Measurements from ENCODE around the gene USP10.

USP10 gene

DNA sequence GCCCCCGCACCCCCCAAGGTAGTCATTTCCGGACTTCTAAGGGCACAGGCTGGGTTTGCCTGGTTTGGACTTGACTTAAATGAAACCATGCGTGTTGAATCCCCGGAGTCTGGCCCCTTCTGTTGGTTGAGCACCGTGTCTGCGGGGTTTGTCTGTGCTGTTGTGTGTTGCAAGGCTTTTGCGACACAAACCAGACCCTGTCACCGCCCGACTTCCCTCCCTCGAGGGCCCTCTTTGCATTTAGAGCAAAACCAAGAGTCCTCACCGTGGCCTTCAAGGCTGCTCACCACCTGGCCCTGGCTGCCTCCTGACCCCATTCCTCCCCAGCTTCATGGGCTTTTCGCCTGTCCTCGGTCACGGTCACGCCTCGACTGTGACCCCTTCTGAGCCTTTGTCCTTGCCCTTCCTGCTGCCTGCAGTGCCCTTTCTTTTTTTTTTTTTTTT lies 127.4 kb downstream of the USP10 start:
- H3K27ac ChIP-seq, result no peak overlapping the region; the same call in 1 of the 2 replicates
- TF ChIP-seq, protein P1, sequence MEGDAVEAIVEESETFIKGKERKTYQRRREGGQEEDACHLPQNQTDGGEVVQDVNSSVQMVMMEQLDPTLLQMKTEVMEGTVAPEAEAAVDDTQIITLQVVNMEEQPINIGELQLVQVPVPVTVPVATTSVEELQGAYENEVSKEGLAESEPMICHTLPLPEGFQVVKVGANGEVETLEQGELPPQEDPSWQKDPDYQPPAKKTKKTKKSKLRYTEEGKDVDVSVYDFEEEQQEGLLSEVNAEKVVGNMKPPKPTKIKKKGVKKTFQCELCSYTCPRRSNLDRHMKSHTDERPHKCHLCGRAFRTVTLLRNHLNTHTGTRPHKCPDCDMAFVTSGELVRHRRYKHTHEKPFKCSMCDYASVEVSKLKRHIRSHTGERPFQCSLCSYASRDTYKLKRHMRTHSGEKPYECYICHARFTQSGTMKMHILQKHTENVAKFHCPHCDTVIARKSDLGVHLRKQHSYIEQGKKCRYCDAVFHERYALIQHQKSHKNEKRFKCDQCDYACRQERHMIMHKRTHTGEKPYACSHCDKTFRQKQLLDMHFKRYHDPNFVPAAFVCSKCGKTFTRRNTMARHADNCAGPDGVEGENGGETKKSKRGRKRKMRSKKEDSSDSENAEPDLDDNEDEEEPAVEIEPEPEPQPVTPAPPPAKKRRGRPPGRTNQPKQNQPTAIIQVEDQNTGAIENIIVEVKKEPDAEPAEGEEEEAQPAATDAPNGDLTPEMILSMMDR (conservative IDR thresholded peaks at IDR 0.05), result no peak
- TF ChIP-seq ZFX (IDR thresholded peaks at IDR 0.05), result no peak

DNA sequence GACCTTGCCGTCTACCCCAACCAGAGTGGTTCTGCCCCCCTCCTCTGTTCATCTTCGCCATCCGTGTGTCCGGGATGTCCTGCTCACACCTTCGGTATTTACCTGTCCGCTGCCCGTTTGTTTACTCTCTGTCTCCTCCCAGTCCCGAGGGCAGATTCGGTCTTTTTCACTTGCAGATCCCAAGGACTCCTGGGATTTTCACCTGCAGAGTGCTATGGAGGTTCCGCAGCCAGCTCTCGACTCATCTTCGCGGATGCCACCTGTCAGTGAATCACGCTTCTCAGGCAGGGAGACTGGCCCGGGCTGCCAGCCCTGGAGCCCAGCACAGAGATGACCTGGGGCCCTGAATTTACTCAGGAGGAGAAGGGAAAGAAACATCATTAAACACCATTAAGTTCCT lies 128.1 kb downstream of the USP10 start:
- TF ChIP-seq, protein P1 (conservative IDR thresholded peaks at IDR 0.05), result no peak
- no peak for TF ChIP-seq ZFX (IDR thresholded peaks at IDR 0.05)
- H3K27ac ChIP-seq, result no peak overlapping the region; the same call in 1 of the 2 replicates

DNA sequence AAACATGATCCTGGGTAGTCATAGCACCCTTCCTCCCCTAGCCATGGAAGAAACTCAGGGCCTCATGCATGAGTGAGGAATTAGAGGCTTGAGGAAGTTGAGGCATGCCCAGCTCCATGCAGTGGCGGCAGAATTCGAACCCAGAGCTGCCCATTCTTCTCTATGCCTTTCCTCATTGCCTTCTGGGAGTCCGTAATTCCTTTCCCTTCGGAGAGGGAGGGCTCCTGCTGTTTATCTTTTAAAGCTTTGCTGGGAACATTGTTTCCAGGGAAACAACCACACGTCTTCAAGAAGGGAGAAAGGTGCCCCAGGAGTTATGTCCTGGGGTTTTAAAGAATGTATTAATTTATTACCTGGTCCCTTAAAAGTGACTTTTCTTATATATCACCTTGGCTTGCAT lies 128.5 kb downstream of the USP10 start:
- TF ChIP-seq ZFX (IDR thresholded peaks at IDR 0.05), result no peak
- TF ChIP-seq, protein P1 (conservative IDR thresholded peaks at IDR 0.05), result no peak

More for the DNA sequence above, 128.5 kb downstream of the USP10 start:
- no peak overlapping the region for H3K27ac ChIP-seq

Data from C4-2B (cell line).